Thoracic aorta (tissue), 2 donors: ENCODE measurements around the gene ZC3H18. TPM values are rescaled to one million over a fixed set of nuclear protein-coding genes. Genes with fewer than 3 reads are reported as not detected.

ENCODE experiments used
- ATAC-seq: fragments of 150-250 bp; one replicate; pipeline ENCODE4 v1.8.0; 2017; ENCODE audit warnings: low read depth; ENCODE audit not compliant: insufficient number of reproducible peaks, low FRiP score
- DNase-seq: peaks from one replicate; pipeline ENCODE4 v3.0.0-alpha.2; 2020; ENCODE audit warnings: low spot score
- H3K27ac ChIP-seq, 2 donors: fragments of 200-600 bp; sonication (generic); 1 replicate in 1 of 2; 2 replicates in 1 of 2; pipeline ENCODE4 v1.5.1; 2016; ENCODE audit warnings: mild to moderate bottlenecking in 2 of 2, moderate library complexity in 2 of 2
- H3K27me3 ChIP-seq: fragments of 200-600 bp; sonication (generic); replicated peaks from 2 replicates; pipeline ENCODE4 v1.6.0; 2016; ENCODE audit warnings: mild to moderate bottlenecking; ENCODE audit not compliant: insufficient read depth
- H3K36me3 ChIP-seq: fragments of 200-600 bp; sonication (generic); one replicate; pipeline ENCODE4 v1.5.1; 2016
- H3K4me1 ChIP-seq, 2 donors: fragments of 200-600 bp; sonication (generic); 1 replicate in 1 of 2; 2 replicates in 1 of 2; pipeline versions ENCODE4 v1.5.1 to v1.6.0; 2016; ENCODE audit warnings: low read depth in 2 of 2, mild to moderate bottlenecking in 1 of 2; ENCODE audit not compliant: control insufficient read depth in 1 of 2
- H3K4me3 ChIP-seq: fragments of 200-600 bp; sonication (generic); 2 replicates; pipeline ENCODE4 v1.5.1; 2016; ENCODE audit warnings: mild to moderate bottlenecking
- H3K9me3 ChIP-seq: fragments of 200-600 bp; sonication (generic); 2 replicates; pipeline ENCODE4 v1.5.1; 2016
- total RNA-seq, 2 donors: library from RNA; depleted of rRNA; stranded (reverse); fragments of >200 nt; gene quantifications; one replicate each; pipeline versions ENCODE4 v1.1.0 to v1.2.3, GENCODE V29; 2016
- TF ChIP-seq, protein P1 (sequence below): fragments of 200-600 bp; sonication (generic); IDR thresholded peaks from one replicate; pipeline ENCODE4 v1.5.1; 2019; ENCODE audit warnings: antibody characterized with exemption

The ZC3H18 gene
- total RNA-seq, 2 donors from 2014 or later = 21.8 to 30.3 TPM

DNA sequence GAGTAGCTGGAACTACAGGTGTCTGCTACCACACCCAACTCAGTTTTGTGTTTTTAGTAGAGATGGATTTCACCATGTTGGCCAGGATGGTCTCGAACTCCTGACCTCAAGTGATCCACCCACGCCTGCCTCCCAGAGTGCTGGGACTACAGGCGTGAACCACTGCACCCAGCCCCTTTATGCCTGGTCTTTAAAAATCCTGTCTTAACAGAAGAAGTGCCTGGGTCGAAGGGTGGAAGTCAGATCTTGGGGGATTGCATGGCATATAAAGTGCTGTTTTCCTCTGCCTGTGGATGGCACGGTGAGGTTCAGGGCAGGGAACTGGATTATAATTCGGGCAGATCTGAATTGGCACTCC is 30.3 kb downstream of the ZC3H18 start:
- H3K36me3 ChIP-seq = peaks cover 27% of the 10 kb centered on the region
- no peak for ATAC-seq
- no peak overlapping the region for H3K4me3 ChIP-seq
- no peaks in the 10 kb centered on the region for H3K27me3 ChIP-seq
- no peak for DNase-seq
- TF ChIP-seq, protein P1, sequence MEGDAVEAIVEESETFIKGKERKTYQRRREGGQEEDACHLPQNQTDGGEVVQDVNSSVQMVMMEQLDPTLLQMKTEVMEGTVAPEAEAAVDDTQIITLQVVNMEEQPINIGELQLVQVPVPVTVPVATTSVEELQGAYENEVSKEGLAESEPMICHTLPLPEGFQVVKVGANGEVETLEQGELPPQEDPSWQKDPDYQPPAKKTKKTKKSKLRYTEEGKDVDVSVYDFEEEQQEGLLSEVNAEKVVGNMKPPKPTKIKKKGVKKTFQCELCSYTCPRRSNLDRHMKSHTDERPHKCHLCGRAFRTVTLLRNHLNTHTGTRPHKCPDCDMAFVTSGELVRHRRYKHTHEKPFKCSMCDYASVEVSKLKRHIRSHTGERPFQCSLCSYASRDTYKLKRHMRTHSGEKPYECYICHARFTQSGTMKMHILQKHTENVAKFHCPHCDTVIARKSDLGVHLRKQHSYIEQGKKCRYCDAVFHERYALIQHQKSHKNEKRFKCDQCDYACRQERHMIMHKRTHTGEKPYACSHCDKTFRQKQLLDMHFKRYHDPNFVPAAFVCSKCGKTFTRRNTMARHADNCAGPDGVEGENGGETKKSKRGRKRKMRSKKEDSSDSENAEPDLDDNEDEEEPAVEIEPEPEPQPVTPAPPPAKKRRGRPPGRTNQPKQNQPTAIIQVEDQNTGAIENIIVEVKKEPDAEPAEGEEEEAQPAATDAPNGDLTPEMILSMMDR = no peak
- H3K4me1 ChIP-seq = no peaks in the 10 kb centered on the region
- H3K9me3 ChIP-seq = no peaks in the 10 kb centered on the region
- no peak overlapping the region for H3K27ac ChIP-seq

DNA sequence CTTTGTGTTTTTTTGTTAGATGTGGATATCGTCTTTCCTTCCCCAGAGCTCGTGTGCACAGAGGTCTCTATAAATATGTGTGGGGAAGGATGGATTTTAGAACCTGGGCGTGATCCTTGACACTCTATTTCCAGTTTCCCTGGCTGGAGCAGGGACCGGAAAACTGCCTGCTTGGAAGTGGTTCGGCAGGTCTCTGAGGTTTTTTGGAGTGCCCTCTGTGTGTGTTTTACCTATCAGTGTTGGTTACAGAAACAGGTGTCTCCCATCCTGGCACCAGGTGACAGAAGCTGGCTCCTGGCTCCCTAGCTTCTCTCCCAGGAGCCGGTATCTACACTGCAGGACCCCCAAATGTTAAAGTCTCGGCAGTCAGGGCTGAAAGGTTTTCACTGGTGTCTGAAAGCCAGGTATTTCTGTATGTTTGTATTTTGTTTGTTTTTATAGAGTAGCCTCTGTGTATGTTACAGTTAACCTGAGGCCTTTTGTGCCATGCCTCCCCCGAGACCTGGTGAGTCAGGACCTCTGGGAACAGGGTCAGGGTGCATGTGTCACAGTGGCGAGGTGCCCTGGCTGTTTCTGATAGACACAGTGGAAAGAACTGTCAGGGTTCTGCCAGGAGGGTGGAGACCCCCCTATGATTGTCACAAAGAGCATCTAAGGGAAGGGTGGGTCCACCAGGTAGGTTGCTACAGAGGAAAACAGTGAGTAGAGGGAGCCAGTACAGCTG is 31.3 kb downstream of the ZC3H18 start:
- Histone ChIP-seq H3K27me3 (no peaks in the 10 kb centered on the region), H3K9me3 (no peaks in the 10 kb centered on the region), H3K27ac (no peak overlapping the region), H3K4me1 (no peaks in the 10 kb centered on the region), H3K4me3 (no peak overlapping the region), H3K36me3 (peaks cover 27% of the 10 kb centered on the region)
- TF ChIP-seq, protein P1 = no peak
- DNase-seq (no peak), ATAC-seq (no peak)

DNA sequence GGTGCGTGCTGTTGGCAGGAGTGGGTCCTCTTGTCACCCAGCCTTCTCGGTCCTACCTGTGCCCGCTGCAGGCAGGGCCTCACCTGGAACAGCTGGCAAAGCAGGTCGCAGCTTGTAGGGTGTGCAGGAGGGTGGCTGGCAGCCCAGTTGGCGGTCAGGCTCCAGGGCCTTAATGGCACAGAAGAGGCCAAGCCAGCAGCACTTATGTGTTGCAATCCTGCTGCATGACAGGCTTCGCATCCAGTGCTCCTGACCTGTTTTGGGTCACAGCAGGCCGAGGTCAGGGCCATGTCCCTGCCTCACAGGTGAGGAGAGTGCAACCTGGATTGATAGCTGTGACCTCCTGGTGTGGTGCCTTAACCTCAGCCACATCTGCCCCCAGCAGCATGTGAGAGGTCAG is 31.9 kb downstream of the ZC3H18 start:
- TF ChIP-seq, protein P1 = no peak

DNA sequence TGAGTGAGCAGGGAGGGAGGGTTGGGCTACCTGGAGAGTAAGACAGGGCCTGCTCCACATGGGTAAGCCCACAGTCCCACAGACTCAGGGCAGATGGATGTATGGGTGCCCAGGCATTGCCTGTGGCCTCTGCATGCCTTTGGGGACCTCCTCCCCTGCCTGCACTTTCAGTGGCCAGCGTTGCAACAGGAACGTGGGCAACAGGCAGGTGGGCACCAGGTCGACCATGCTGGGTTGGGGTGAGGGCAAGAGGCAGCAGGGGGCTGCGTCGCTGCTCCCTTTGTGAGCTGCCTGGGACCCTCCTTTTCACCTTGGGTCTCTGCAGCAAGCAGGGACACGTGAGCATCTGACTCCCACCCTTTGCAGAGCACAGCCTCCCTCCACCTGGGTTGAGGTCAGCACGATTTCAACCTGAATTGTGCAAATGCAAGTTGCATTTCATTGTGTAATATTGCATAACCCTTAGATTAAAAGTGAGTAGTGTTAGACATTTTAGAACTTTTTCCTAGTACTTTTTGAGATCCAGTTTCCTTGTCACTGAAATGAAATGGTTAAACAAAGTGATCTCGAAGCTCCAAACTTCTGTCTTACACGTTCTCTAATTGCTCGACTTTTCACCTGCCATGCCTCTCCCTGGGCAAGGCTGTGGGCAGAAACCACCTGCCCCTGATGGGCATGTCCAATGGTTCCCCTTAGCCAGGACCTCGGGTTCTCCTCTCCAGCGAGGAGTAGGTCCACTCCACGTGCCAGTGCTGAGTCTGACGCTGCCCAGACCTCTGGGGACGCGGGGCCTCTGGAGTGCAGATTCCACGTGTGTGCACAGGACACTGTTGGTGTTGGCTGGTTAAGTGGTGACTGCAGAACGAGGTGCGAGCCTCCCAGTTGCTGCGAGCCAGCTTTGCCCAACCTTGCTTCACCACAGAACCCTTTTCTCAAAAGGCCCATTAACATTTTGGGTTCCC is 35.3 kb downstream of the ZC3H18 start:
- Histone ChIP-seq H3K4me3 (no peak overlapping the region), H3K27ac (no peak overlapping the region), H3K9me3 (no peaks in the 10 kb centered on the region), H3K27me3 (no peaks in the 10 kb centered on the region), H3K4me1 (no peaks in the 10 kb centered on the region), H3K36me3 (peaks cover 24% of the 10 kb centered on the region)
- TF ChIP-seq, protein P1 = no peak
- DNase-seq (no peak), ATAC-seq (no peak)

More for the DNA sequence above, 31.9 kb downstream of the ZC3H18 start:
- no peak overlapping the region for H3K27ac ChIP-seq
- H3K4me3 ChIP-seq = no peak overlapping the region
- no peaks in the 10 kb centered on the region for H3K9me3 ChIP-seq
- ATAC-seq (no peak), DNase-seq (no peak)
- H3K27me3 ChIP-seq = no peaks in the 10 kb centered on the region
- H3K36me3 ChIP-seq = peaks cover 27% of the 10 kb centered on the region
- no peaks in the 10 kb centered on the region for H3K4me1 ChIP-seq

DNA sequence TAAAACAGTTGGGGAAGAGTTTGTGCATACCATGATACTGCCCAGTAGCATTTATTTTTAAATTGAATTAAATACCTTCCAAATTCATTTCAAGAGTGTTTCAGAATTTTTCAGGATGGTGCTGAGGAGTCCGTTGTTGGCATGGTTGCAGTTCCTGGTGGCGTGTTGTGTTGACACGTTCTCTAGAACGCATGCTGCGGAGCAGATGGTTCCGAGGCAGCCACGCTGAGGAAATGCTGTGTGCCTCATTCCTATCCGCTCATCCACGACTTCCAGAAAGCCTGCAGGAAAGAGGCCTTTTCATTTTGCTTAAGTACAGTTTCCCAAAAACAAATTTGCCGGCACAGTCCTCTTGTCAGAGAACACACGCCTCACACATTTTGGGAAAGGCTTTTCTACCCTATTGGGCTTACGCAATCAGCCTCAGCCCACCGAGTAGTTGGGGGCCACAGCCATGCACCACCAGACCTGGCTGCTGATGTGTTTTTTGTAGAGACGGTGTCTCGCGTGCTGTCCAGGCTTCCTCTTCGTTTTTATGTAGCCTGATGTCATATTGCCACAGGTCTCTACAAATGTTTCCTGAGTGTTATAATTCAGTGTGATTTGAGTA is 36.0 kb downstream of the ZC3H18 start:
- Histone ChIP-seq H3K4me1 (no peaks in the 10 kb centered on the region), H3K27ac (no peak overlapping the region), H3K4me3 (no peak overlapping the region), H3K9me3 (no peaks in the 10 kb centered on the region), H3K27me3 (no peaks in the 10 kb centered on the region), H3K36me3 (peaks cover 24% of the 10 kb centered on the region)
- TF ChIP-seq, protein P1 = no peak
- no peak for DNase-seq
- no peak for ATAC-seq
